Daoy (cell line): ENCODE measurements around the gene NME1. TPM values are rescaled to one million over a fixed set of nuclear protein-coding genes. Genes with fewer than 3 reads are reported as not detected.
"Not testable (repeated sequence)": the region's sequence is repeated elsewhere in the genome, so short reads cannot be mapped to it uniquely, and the experiment has no call there.

Source experiments
- DNase-seq: peaks from one replicate; pipeline ENCODE4 v3.0.0-alpha.2; 2015; ENCODE audit warnings: low read depth
- total RNA-seq: library from RNA; depleted of rRNA; stranded (reverse); fragments of >200 nt; shearing (Covaris generic); gene quantifications from 2 replicates; pipeline ENCODE4 v1.2.3, GENCODE V29; 2014

NME1 gene
- total RNA-seq, 1 experiment from 2014 or later: 318 TPM

GRCh38 chr17:51144266-51145022, 8.9 kb upstream of the NME1 start:
- no peak for DNase-seq

GRCh38 chr17:51147650-51148049, 5.7 kb upstream of the NME1 start:
- DNase-seq: peak; percentile 16

GRCh38 chr17:51149163-51149562, 4.2 kb upstream of the NME1 start:
- no peak for DNase-seq

- no peak for DNase-seq
Observed at GRCh38 chr17:51150932-51151331, 2.4 kb upstream of the NME1 start.

- peak; percentile 12 for DNase-seq
Observed at GRCh38 chr17:51152766-51153209, 571 bp upstream of the NME1 start.

- DNase-seq: no peak
Observed at GRCh38 chr17:51154176-51154575, 817 bp downstream of the NME1 start.

- no peak for DNase-seq
Observed at GRCh38 chr17:51155416-51155815, 2.1 kb downstream of the NME1 start.

- DNase-seq: no peak
Observed at GRCh38 chr17:51159604-51160003, 6.2 kb downstream of the NME1 start.

- DNase-seq: no peak
Observed at GRCh38 chr17:51161541-51161940, 8.2 kb downstream of the NME1 start.

GRCh38 chr17:51164911-51165679, 11.7 kb downstream of the NME1 start:
- peak; percentile 4 for DNase-seq

GRCh38 chr17:51165680-51166197, 12.4 kb downstream of the NME1 start:
- peak; percentile 38 for DNase-seq

- DNase-seq: peak; percentile 91
Observed at GRCh38 chr17:51166198-51166986, 13.0 kb downstream of the NME1 start, which contains the start of gene NME2. Gene NME2 (plus strand): TSS chr17:51166411. CDS start chr17:51166831, 420 bp downstream.

- DNase-seq: peak; percentile 54
Observed at GRCh38 chr17:51166987-51167931, 13.9 kb downstream of the NME1 start.

GRCh38 chr17:51169340-51169739, 16.0 kb downstream of the NME1 start:
- no peak for DNase-seq

GRCh38 chr17:51170736-51171135, 17.4 kb downstream of the NME1 start:
- no peak for DNase-seq

GRCh38 chr17:51172030-51172429, 18.7 kb downstream of the NME1 start:
- DNase-seq: not testable (repeated sequence)

- DNase-seq: no peak
Observed at GRCh38 chr17:51180486-51180885, 27.1 kb downstream of the NME1 start.

- DNase-seq: no peak
Observed at GRCh38 chr17:51184124-51184523, 30.8 kb downstream of the NME1 start.

- no peak for DNase-seq
Observed at GRCh38 chr17:51185763-51186332, 32.5 kb downstream of the NME1 start.

- no peak for DNase-seq
Observed at GRCh38 chr17:51188271-51188833, 35.0 kb downstream of the NME1 start.
